Posterior vena cava (tissue), 2 donors: Measurements from ENCODE around the gene DIP2C. TPM values are rescaled to one million over a fixed set of nuclear protein-coding genes. Genes with fewer than 3 reads are reported as not detected.
"Not testable (repeated sequence)": the region's sequence is repeated elsewhere in the genome, so short reads cannot be mapped to it uniquely, and the experiment has no call there.

ENCODE experiments used
- DNase-seq: peaks from one replicate; pipeline ENCODE4 v3.0.0-alpha.2; 2020; ENCODE audit warnings: low spot score
- intact Hi-C, 2 donors: fragments of 100-400 bp; cut with DNase I; formaldehyde crosslinking; loops; one replicate each; pipeline versions ENCODE4 v1.14.1 to v1.14.2; 2022 to 2023
- total RNA-seq, 2 donors: library from RNA; stranded (reverse); fragmentation: NEBNext Ultra II Directional; extraction: Animal tissue kit (Norgen Biotek cat#: 25700); gene quantifications; one replicate each; pipeline ENCODE4 v1.2.1, GENCODE V29; 2021
- donor health status: DM: yes; HTN: yes; CAD: no.
- donor health status: DM: yes; HTN: yes; CAD: no.

Gene DIP2C
- total RNA-seq, 2 donors from 2014 or later: 39.3 to 45.6 TPM

GRCh38 chr10:541750-542371 is 147.6 kb downstream of the DIP2C start:
- intact Hi-C loops: no loop called here
- peak; percentile 63 for DNase-seq

DNA sequence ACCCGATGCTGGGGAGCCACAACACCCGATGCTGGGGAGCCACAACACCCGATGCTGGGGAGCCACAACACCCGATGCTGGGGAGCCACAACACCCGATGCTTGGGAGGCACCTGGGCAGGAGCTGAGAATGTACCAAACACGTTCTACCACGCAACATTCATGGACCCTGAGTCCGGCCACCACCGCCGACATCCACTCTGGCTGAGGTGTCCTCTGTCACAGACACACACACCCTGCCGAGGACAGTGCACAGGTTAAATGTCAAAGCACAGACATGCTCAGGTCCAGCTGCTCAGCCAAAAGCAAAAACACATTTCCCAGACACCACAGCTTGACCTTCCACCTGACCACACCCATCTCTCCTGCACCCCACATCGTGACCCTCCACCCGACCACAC is 148.4 kb downstream of the DIP2C start:
- peak; percentile 73 for DNase-seq
- intact Hi-C loops: no loop called here

- intact Hi-C loops: no loop called here
- DNase-seq: no peak
Observed at GRCh38 chr10:538895-539294, 150.6 kb downstream of the DIP2C start.

GRCh38 chr10:536935-537334 is 152.5 kb downstream of the DIP2C start:
- DNase-seq: peak; percentile 34
- intact Hi-C loops: no loop called here

DNA sequence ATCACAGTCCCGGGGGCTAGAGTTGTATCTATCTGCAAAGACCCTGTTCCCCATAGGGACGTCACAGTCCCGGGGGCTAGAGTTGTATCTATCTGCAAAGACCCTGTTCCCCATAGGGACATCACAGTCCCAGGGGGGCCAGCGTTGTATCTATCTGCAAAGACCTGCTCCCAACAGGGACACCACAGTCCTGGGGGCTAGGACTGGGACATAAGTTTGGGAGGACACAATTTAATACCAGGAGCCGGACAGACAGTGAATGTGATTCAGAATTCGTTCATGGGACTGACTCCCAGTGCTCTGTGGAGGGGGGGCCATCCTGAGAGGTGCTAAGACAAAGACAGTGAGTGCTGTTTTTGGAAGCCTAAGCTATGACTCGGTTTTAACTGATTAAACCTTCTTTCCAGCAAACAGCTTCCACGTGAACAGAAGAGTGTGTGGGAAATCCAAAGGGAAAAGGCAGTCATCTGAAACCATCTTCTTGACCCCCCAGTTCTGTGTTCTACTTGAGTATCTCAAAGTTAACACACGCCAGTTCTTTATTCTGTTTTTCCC is 153.0 kb downstream of the DIP2C start:
- intact Hi-C loops: no loop called here
- peak; percentile 46 for DNase-seq

DNA sequence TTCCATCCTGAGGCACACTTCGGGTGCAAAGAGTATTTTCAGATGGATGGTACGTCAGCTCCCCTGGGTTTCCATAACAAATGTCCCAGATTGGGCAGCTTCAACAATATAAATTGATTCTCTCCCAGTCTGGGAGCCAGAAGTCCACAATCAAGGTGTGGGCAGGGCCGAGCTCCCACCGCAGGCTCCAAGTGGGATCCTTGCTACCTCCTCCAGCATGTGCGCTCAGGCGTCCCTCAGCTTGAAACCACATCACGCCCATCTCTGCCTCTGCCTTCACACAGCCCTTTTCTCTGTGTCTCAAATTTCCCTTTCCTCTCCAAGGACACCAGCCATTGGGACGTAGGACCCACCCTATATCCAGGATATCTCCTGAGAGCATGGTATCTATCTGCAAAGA is 153.5 kb downstream of the DIP2C start:
- intact Hi-C loops: no loop called here
- DNase-seq: peak; percentile 32

DNA sequence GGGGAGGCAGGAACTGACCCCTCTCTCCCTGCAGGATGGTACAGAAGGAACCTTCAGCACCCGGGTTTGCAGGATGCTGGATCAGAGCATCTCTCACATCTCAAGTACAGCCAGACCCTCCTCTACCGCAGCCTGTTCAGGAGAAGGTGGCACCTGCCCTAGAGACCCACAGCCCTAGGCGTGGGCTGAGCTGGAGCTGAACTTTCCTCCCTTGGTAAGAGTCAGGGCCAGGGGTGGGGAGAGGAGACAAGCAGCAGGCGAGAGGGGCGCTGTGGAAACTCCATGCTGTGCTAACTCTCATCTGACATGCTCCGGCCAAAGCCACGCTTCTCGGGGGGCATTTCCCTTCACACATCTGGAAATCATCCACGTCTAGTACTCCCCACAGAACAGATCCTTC is 154.4 kb downstream of the DIP2C start:
- peak; percentile 47 for DNase-seq

GRCh38 chr10:534047-534566 is 155.4 kb downstream of the DIP2C start:
- intact Hi-C loops: no loop called here
- DNase-seq: peak; percentile 58

More for the DNA sequence above, 154.4 kb downstream of the DIP2C start:
- intact Hi-C loops: no loop called here

GRCh38 chr10:533611-534010 is 155.9 kb downstream of the DIP2C start:
- peak; percentile 10 for DNase-seq
- intact Hi-C loops: no loop called here

DNA sequence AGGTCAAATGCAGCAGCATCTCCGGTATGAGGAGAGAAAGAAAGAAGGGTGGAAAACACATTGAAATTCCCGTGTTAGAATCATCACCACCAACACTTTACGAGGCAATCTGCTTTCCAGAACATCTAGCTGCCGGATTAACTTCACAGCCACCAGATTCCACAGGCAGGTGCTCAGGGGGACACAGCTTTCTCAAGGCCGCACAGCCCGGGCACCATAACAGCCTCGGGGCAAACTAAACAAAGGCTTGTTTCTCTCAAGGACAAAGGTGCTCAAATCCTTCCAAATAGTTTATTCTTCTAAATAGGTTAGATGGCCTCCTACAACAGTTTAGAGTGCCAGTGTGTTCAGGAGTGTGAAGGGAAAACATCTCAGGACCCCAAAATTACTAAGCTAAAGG is 156.3 kb downstream of the DIP2C start:
- intact Hi-C loops: no loop called here
- peak; percentile 10 for DNase-seq

DNA sequence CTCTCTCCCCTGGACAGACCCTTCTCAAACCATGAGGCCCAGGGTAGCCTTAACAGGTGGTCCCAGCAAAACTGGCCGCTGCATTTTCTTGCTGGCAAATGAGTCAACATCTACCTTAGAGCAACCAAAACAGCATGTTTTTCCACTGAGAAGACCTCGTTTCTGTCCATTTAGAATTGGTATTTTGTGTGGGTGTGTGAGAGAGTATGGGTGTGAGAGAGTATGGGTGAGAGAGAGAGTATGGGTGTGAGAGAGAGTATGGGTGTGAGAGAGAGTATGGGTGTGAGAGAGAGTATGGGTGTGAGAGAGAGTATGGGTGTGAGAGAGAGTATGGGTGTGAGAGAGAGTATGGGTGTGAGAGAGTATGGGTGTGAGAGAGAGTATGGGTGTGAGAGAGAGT is 157.1 kb downstream of the DIP2C start:
- DNase-seq, intact Hi-C loops: not testable (repeated sequence)

DNA sequence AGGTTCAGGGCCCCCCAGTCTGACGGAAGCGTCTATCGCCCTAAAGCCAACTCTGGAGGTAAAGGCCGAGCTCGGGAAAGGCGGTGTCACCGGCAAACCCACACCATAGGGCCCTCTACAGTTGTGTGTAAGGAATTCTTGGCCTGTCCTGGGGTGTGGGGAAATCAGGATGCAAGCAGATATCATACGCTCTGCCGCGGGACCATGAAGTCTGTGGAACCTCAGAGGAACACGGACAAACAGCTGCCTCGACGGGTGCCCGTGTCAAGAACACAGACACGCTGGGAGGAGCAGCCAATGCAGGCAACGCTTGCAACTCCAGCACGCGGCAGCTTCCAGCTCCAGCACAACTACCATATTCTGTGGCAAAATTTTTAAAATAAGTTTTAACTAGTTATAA is 157.9 kb downstream of the DIP2C start:
- DNase-seq: peak; percentile 49
- intact Hi-C loops: no loop called here

DNA sequence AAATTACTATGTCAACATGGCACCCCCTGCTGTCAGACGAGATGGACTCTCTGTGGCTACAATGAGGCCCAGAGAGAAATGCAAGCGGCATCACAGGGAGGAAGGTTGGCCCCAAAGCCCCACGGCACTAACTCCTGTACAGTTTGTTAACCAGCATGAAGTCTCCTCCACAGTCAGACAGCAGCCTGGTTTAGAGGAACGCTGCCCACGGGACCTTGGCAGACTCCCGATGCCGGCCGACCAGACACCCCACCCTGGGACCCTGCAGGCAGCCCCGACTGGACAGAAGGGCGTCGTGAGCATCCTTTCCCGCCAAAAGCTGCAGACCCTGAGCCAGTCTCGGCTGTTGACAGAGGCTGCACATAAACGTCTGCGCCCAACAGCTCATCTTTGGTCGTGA is 158.8 kb downstream of the DIP2C start:
- intact Hi-C loops: no loop called here

GRCh38 chr10:529468-530230 is 159.8 kb downstream of the DIP2C start:
- peak; percentile 73 for DNase-seq
- intact Hi-C loops: no loop called here

More for the DNA sequence above, 158.8 kb downstream of the DIP2C start:
- DNase-seq: peak; percentile 68

- intact Hi-C loops: no loop called here
- peak; percentile 62 for DNase-seq
Observed at GRCh38 chr10:528173-529165, 161.0 kb downstream of the DIP2C start.

- intact Hi-C loops: no loop called here
- DNase-seq: no peak
Observed at GRCh38 chr10:527416-527815, 162.1 kb downstream of the DIP2C start.

DNA sequence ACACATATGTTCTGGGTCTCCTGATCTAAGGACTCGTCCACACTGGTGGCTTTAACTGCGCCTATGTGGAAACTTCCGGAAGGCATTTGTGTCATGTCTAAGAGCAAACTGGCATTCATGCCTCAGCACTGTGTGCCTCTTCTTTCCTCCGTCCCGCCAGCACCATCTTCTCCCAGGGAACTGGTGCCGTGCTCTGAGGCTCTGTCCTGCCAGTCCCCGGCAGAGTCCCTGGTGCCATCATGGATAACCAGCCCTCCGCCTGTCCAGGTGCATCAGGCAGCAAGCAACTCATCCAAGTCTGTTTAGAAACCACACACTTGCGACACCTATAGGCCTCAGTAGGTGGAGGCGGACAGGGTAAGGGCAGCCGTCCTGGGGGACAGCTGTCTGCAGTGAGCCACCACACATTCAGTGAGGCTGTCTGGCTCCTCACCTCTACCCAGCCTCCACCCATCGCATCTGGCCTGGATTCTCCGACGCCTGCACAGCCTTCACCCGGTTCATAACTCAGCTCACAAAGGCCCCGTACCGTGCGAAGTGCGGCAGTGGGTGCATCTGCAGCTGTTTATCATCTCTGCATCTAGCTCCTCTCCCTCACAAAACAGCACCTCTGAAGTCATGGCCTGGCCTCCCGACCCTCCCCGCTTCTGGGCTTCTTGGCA is 162.7 kb downstream of the DIP2C start:
- DNase-seq: peak; percentile 60
- intact Hi-C loops: no loop called here

- intact Hi-C loops: no loop called here
- DNase-seq: peak; percentile 61
Observed at GRCh38 chr10:525565-526315, 163.7 kb downstream of the DIP2C start.
